MM.1S (cell line): ENCODE results near the gene PACRG.

Experiments
- CTCF ChIP-seq: fragments of 300-600 bp; sonication (generic); IDR thresholded peaks from 2 replicates; pipeline ENCODE4 v1.5.1; 2016; ENCODE audit warnings: antibody characterized with exemption, low read length, mixed read lengths
- EZH2phosphoT487 ChIP-seq: fragments of 300-600 bp; sonication (generic); IDR thresholded peaks from 2 replicates; pipeline ENCODE4 v1.6.1; 2018; ENCODE audit warnings: antibody characterized with exemption, low read length

DNA sequence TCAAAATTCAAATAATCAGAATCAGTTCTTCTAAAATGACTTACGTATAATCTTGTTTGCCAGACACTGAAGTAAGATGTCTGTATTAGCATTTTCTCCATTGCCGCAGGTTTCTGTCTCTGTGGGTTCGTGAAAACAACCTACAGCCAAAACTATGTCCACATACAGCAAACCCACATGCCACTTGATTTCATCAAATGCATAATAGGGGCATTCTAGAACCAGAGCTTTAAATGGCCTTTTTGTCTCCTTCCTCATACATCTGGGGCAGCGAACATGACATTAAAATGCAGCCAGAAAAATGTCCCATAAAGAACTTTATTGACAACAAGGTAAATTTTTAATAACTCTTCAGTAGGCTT, 596.5 kb downstream of the PACRG start:
- TF ChIP-seq CTCF (no peak), EZH2phosphoT487 (no peak)
